K562 (cell line): Measurements from ENCODE around the gene ANKRD31. TPM values are rescaled to one million over a fixed set of nuclear protein-coding genes. Genes with fewer than 3 reads are reported as not detected.

Experiments
- ATAC-seq: fragments of 200-7000 bp; cut with Tn5 transposase; 3 replicates; pipeline ENCODE4 v1.9.1; 2020; ENCODE audit warnings: moderate library complexity
- BruUV-seq: library from RNA; stranded (reverse); fragments of 400-500 nt; replicated peaks from 2 replicates; lab custom pipeline; 2021; lab: Mats Ljungman, UMichigan
- CTCF ChIA-PET: fragments of 300-600 bp; formaldehyde crosslinking; extraction: SDS; loops from one replicate; lab custom pipeline; 2021; ENCODE audit warnings: low intra/inter-chr PET ratio; lab: Yijun Ruan, JAX
- POLR2A ChIA-PET: fragments of 300-600, 350-650 bp; sonication (Branson Sonifier 250); formaldehyde crosslinking; extraction: SDS; loops from one replicate; lab custom pipeline; 2021; ENCODE audit warnings: antibody characterized with exemption, inconsistent platforms; lab: Yijun Ruan, JAX
- DNase-seq, 4 experiments: peaks; one replicate each; pipeline versions ENCODE4 v3.0.0 to v3.0.0-alpha.2; 2011 to 2018; ENCODE audit warnings: low spot score in 3 of 4, mixed read lengths in 3 of 4; ENCODE audit errors: extremely low read depth in 1 of 4
- FAIRE-seq: peaks from 2 replicates; lab custom pipeline; 2011; peaks lifted over from hg19 to GRCh38; lab: Jason Lieb, UNC
- H2AFZ ChIP-seq: 2 replicates; pipeline ENCODE4 v1.6.0; 2011; ENCODE audit warnings: low read depth, low read length, control low read depth, inconsistent platforms
- H3K27ac ChIP-seq: fragments of 200-600 bp; 3 replicates; pipeline ENCODE4 v1.8.0; 2011; ENCODE audit warnings: low read depth, mild to moderate bottlenecking, control low read depth, inconsistent platforms, low read length, moderate library complexity, mixed read lengths; ENCODE audit errors: extremely low read depth
- H3K27me3 ChIP-seq, 2 experiments: fragments of 300-600 bp in 1 of 2; 2 replicates in 1 of 2; 3 replicates in 1 of 2; pipeline versions ENCODE4 v1.6.0 to v1.8.0; 2011; ENCODE audit warnings: inconsistent platforms in 2 of 2, low read length in 2 of 2, mild to moderate bottlenecking in 1 of 2, mixed read lengths in 1 of 2, moderate library complexity in 1 of 2; ENCODE audit not compliant: control insufficient read depth in 2 of 2, insufficient read depth in 2 of 2
- H3K36me3 ChIP-seq: fragments of 300-600 bp; 3 replicates; pipeline ENCODE4 v1.8.0; 2011; ENCODE audit warnings: mild to moderate bottlenecking, low read length, inconsistent platforms; ENCODE audit not compliant: control insufficient read depth, insufficient read depth
- H3K4me1 ChIP-seq, 2 experiments: fragments of 200-600 bp in 1 of 2; replicated peaks in 1 of 2; 2 replicates in 1 of 2; 3 replicates in 1 of 2; pipeline versions ENCODE4 v1.5.1 to v1.8.0; 2011; ENCODE audit warnings: inconsistent platforms in 2 of 2, low read length in 2 of 2, mild to moderate bottlenecking in 1 of 2, mixed read lengths in 1 of 2, moderate library complexity in 1 of 2; ENCODE audit not compliant: control insufficient read depth in 2 of 2, insufficient read depth in 2 of 2
- H3K4me2 ChIP-seq: 2 replicates; pipeline ENCODE4 v1.6.1; 2011; ENCODE audit warnings: low read length, control low read depth, inconsistent platforms, mixed read lengths; ENCODE audit not compliant: insufficient read depth
- H3K4me3 ChIP-seq: fragments of 200-600 bp; sonication (generic), shearing (Covaris generic); 2 replicates; pipeline ENCODE4 v1.5.1; 2016; ENCODE audit warnings: control low read depth, inconsistent platforms
- H3K79me2 ChIP-seq: fragments of 200-600 bp; 3 replicates; pipeline ENCODE4 v1.8.0; 2011; ENCODE audit warnings: low read length, inconsistent platforms; ENCODE audit not compliant: control insufficient read depth, insufficient read depth
- H3K9ac ChIP-seq, 2 experiments: 2 replicates each; pipeline versions ENCODE4 v1.6.0 to v1.6.1; 2011; ENCODE audit warnings: low read depth in 2 of 2, low read length in 2 of 2, control low read depth in 1 of 2, inconsistent platforms in 1 of 2, mild to moderate bottlenecking in 1 of 2, mixed read lengths in 1 of 2; ENCODE audit not compliant: insufficient read depth in 1 of 2
- H3K9me1 ChIP-seq: one replicate; pipeline ENCODE4 v1.6.0; 2011; ENCODE audit warnings: inconsistent platforms, mild to moderate bottlenecking, low read length, moderate library complexity; ENCODE audit not compliant: control insufficient read depth, insufficient read depth
- H3K9me3 ChIP-seq: replicated peaks from 2 replicates; pipeline ENCODE4 v1.5.1; 2011; ENCODE audit warnings: low read depth, low read length, inconsistent platforms; ENCODE audit not compliant: control insufficient read depth, insufficient read depth
- H4K20me1 ChIP-seq: replicated peaks from 2 replicates; pipeline ENCODE4 v1.6.1; 2011; ENCODE audit warnings: low read length, inconsistent platforms, mixed read lengths; ENCODE audit not compliant: control insufficient read depth, insufficient read depth
- BRD4 ChIP-seq: fragments of 200-600 bp; sonication (generic); IDR thresholded peaks from 2 replicates; pipeline ENCODE4 v1.6.1; 2017; ENCODE audit warnings: inconsistent platforms
- CBFA2T2 ChIP-seq: fragments of 450-650 bp; conservative IDR thresholded peaks from 2 replicates; pipeline ENCODE4 v1.6.1; 2017; ENCODE audit warnings: mild to moderate bottlenecking
- ELF2 ChIP-seq: fragments of 250-450 bp; sonication (Bioruptor Pico); IDR thresholded peaks from 2 replicates; pipeline ENCODE4 v1.5.0; 2021; ENCODE audit warnings: mild to moderate bottlenecking
- FOXA3 ChIP-seq, 2 experiments: fragments of 450-650 bp in 1 of 2; sonication (generic) in 1 of 2; formaldehyde crosslinking; IDR thresholded peaks in 1 of 2; conservative IDR thresholded peaks in 1 of 2; 2 replicates each; pipeline versions ENCODE4 v1.4.0 to v1.8.0; 2020 to 2022; ENCODE audit warnings: mild to moderate bottlenecking in 2 of 2, missing genetic modification reagents in 1 of 2
- GATAD2B ChIP-seq: fragments of 450-650 bp; IDR thresholded peaks from 2 replicates; pipeline ENCODE4 v1.6.1; 2017; ENCODE audit warnings: mild to moderate bottlenecking, borderline replicate concordance
- MAFG ChIP-seq: fragments of 450-650 bp; conservative IDR thresholded peaks from 2 replicates; pipeline ENCODE4 v1.6.1; 2016; ENCODE audit warnings: missing genetic modification characterization, missing compliant biosample characterization
- MBD1 ChIP-seq: fragments of 250-450 bp; sonication (Bioruptor Pico); IDR thresholded peaks from 2 replicates; pipeline ENCODE4 v1.8.0; 2022; ENCODE audit warnings: inconsistent platforms
- PRPF4 ChIP-seq: fragments of 200-400 bp; formaldehyde crosslinking; IDR thresholded peaks from one replicate; pipeline ENCODE4 v1.6.1; 2017; ENCODE audit warnings: low read length, low read depth, mild to moderate bottlenecking; ENCODE audit not compliant: insufficient read depth, poor library complexity, severe bottlenecking
- PTBP1 ChIP-seq: fragments of 200-400 bp; formaldehyde crosslinking; IDR thresholded peaks from 2 replicates; pipeline ENCODE4 v1.6.1; 2017; ENCODE audit warnings: low read depth, low read length
- RBM39 ChIP-seq: fragments of 200-400 bp; formaldehyde crosslinking; optimal IDR thresholded peaks from 2 replicates; pipeline ENCODE3; 2018; ENCODE audit warnings: low read depth, low read length
- SNAPC5 ChIP-seq: fragments of 250-450 bp; sonication (Bioruptor Pico); IDR thresholded peaks from 2 replicates; pipeline ENCODE4 v1.8.0; 2021; ENCODE audit warnings: moderate library complexity, mild to moderate bottlenecking, inconsistent platforms
- ZNF282 ChIP-seq: sonication (generic); formaldehyde crosslinking; IDR thresholded peaks from 2 replicates; pipeline ENCODE4 v1.8.1; 2023; ENCODE audit warnings: missing genetic modification reagents
- ZNF324 ChIP-seq: fragments of 250-450 bp; sonication (Bioruptor Pico); IDR thresholded peaks from 2 replicates; pipeline ENCODE4 v1.4.0; 2020; ENCODE audit warnings: mild to moderate bottlenecking
- ZSCAN29 ChIP-seq: fragments of 450-650 bp; IDR thresholded peaks from 2 replicates; pipeline ENCODE4 v1.6.1; 2017
- WGBS: fragments of 100-300 bp; shearing (Covaris generic); methylation state at CpG from one replicate; pipeline ENCODE4 v1.1.6; 2016; ENCODE audit warnings: low coverage, mixed read lengths; ENCODE audit not compliant: insufficient coverage; ENCODE audit errors: missing lambda C conversion rate; 5-methylcytosine and 5-hydroxymethylcytosine counted together
- in situ Hi-C: fragments of 300-500 bp; cut with MboI; formaldehyde crosslinking; loops from 4 replicates; pipeline ENCODE4 v1.15.0; 2018; ENCODE audit warnings: inconsistent platforms, mixed read lengths
- intact Hi-C: fragments of 100-400 bp; cut with micrococcal nuclease; formaldehyde crosslinking; loops from 2 replicates; pipeline ENCODE4 v1.14.2; 2022
- polyA plus RNA-seq, 8 experiments: library from polyadenylated mRNA; depleted of rRNA in 4 of 8; stranded (reverse) in 5 of 8; unstranded in 3 of 8; fragments of >200 nt; fragmentation: Nextera tagmentation in 2 of 8; fragmentation: Illumina TruSeq in 1 of 8; extraction: Ambion mirVana in 2 of 8; extraction: Trizol in 1 of 8; gene quantifications; 2 replicates each; pipeline versions ENCODE4 v1.2.1 to v1.2.3, GENCODE V29; 2011 to 2014; ENCODE audit warnings: inconsistent platforms in 1 of 8, missing spikeins in 1 of 8
- total RNA-seq, 7 experiments: library from RNA; depleted of rRNA in 6 of 7; stranded (reverse); fragments of >200 nt in 6 of 7; fragmentation: Illumina TruSeq in 2 of 7; extraction: Trizol in 2 of 7; gene quantifications; 2 replicates each; pipeline versions ENCODE4 v1.2.1 to v1.2.3, GENCODE V29; 2011 to 2021; ENCODE audit warnings: low replicate concordance in 1 of 7

ANKRD31 gene
- total and polyA plus RNA-seq, 9 of the 15 experiments (the other 6 are each of a cell fraction or from before 2014, with no cell fraction given) = under 0.01 to 0.11 (median 0.05) TPM; not detected in 1

DNA sequence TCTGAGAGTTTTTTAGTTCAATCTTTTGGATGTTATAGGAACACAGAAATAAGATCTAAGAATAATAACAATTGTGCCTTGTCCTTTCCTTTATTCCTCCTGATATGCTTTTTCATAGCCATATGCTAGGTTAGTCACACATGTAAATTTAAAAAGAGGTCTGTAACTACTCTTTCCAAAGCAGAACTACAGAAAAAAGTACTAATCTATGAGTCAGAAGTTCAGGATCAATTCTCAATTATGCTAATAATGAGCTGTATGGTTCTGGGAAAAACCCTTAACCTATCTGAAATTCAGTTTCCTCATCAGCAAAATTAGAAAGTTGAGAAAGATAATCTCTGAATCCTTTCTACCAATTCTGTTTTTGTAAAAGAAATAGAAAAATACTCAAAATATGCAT, 44.4 kb downstream of the ANKRD31 start (continued):
- no peak for TF ChIP-seq ZSCAN29

DNA sequence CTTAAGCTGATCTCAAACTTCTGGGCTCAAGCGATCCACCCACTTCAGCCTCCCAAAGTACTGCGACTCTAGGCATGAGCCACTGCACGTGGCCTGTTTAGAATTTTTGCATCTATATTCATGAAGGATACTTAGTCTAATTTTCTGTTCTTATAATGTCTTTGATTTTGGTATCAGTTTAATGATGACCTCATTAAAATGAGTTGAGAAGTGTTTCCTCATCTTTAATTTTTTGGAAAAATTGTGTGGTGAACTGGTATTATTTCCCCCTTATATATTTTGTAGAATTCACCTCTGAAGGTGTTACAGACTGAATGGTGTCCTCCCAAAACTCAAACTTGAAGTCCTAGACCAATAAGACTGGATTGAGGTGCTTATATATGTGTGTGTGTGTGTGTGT, 46.5 kb downstream of the ANKRD31 start:
- intact Hi-C loops = no loop called here
- Histone ChIP-seq H3K4me1 (no peaks in the 10 kb centered on the region), H3K27ac (no peak overlapping the region), H3K36me3 (no peaks in the 10 kb centered on the region), H3K4me3 (no peak overlapping the region), H4K20me1 (no peaks in the 10 kb centered on the region), H3K4me2 (no peak overlapping the region), H3K79me2 (no peaks in the 10 kb centered on the region), H2AFZ (no peak overlapping the region), H3K9me1 (no peaks in the 10 kb centered on the region), H3K9ac (no peak overlapping the region), H3K27me3 (no peaks in the 10 kb centered on the region; a peak in 3 of 5 replicates)
- DNase-seq = no peak
- CTCF ChIA-PET = no interaction called here
- no peak for FAIRE-seq
- POLR2A ChIA-PET = interaction anchor here (0.9 kb wide), 1 partner anchor 9 kb away, joined by 3 read pairs; no protein-coding TSS in a partner anchor
- BruUV-seq = no TSS peak
- in situ Hi-C loops = no loop called here
- 0% methylated on average over 3 of the region's 3 CpGs for WGBS
- TF ChIP-seq CBFA2T2 (no peak), SNAPC5 (CRISPR knock-in tag) (no peak)
- TF ChIP-seq, all 486 proteins: peak for 0
- ATAC-seq = no peak
- H3K9me3 ChIP-seq = no peaks in the 10 kb centered on the region

DNA sequence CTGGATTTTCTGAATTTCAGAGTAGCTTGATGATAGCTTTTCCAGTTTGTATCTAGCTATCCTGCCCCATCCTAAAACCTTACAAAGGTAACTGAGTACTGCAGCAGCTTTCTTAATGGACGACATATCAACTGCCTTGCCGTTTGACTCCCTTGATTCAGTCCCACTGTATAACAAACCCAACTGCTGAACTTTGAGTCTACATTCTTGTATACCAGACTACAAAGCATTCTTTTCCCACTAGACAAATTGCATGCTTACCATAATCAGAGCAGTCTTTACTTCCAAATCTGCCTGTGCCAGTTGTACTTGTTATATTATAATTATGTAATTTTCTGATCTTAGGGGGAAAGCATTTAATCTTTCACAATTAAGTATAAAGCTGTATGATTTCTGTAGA, 47.3 kb downstream of the ANKRD31 start:
- H3K36me3 ChIP-seq = no peaks in the 10 kb centered on the region
- ATAC-seq = no peak
- no peak for DNase-seq
- H4K20me1 ChIP-seq = no peaks in the 10 kb centered on the region
- H3K9me1 ChIP-seq = no peaks in the 10 kb centered on the region
- no peak overlapping the region for H3K9ac ChIP-seq
- H3K27ac ChIP-seq = no peak overlapping the region
- no peaks in the 10 kb centered on the region for H3K4me1 ChIP-seq
- H3K79me2 ChIP-seq = no peaks in the 10 kb centered on the region
- WGBS = 0% methylated on average over 2 of the region's 2 CpGs
- no peak overlapping the region for H3K4me3 ChIP-seq
- no peaks in the 10 kb centered on the region; a peak in 3 of 5 replicates for H3K27me3 ChIP-seq
- no peaks in the 10 kb centered on the region for H3K9me3 ChIP-seq
- POLR2A ChIA-PET = interaction anchor here (0.9 kb wide), 1 partner anchor 10 kb away, joined by 3 read pairs; no protein-coding TSS in a partner anchor
- H2AFZ ChIP-seq = no peak overlapping the region
- intact Hi-C loops = no loop called here
- no TSS peak for BruUV-seq
- CTCF ChIA-PET = no interaction called here
- no peak overlapping the region for H3K4me2 ChIP-seq
- no peak for FAIRE-seq
- in situ Hi-C loops = no loop called here
- TF ChIP-seq ZNF324 (CRISPR knock-in tag) (no peak), PTBP1 (no peak), RBM39 (no peak), MAFG (tag) (no peak), FOXA3 (CRISPR knock-in tag; conservative IDR thresholded peaks at IDR 0.05 in 1 of 2, IDR thresholded peaks at IDR 0.05 in 1 of 2) (no peak), PRPF4 (no peak), BRD4 (no peak), ZNF282 (CRISPR knock-in tag) (no peak), GATAD2B (no peak), ELF2 (CRISPR knock-in tag) (no peak), MBD1 (CRISPR knock-in tag) (no peak)
